NOMO-1 (cell line): ENCODE results near the gene MDFI.

Experiments used
- DNase-seq, 2 experiments: peaks; one replicate each; lab custom pipeline; 2025; ENCODE audit not compliant: unreplicated experiment in 2 of 2; lab: John Stamatoyannopoulos, UW

The MDFI gene

GRCh38 chr6:41684311-41685180 lies 46.3 kb downstream of the MDFI start:
- no peak for DNase-seq

GRCh38 chr6:41685641-41686380 lies 47.5 kb downstream of the MDFI start:
- DNase-seq = no peak

- DNase-seq = no peak
Observed at GRCh38 chr6:41687501-41688175, 49.4 kb downstream of the MDFI start.

- DNase-seq = no peak
Observed at GRCh38 chr6:41688256-41688965, 50.1 kb downstream of the MDFI start.

GRCh38 chr6:41689171-41690008 lies 51.1 kb downstream of the MDFI start:
- DNase-seq = no peak

- DNase-seq = no peak
Observed at GRCh38 chr6:41690541-41691330, 52.5 kb downstream of the MDFI start.

- DNase-seq = no peak
Observed at GRCh38 chr6:41691426-41692079, 53.3 kb downstream of the MDFI start.

- no peak for DNase-seq
Observed at GRCh38 chr6:41692080-41692675, 53.9 kb downstream of the MDFI start.

GRCh38 chr6:41692730-41693129 lies 54.5 kb downstream of the MDFI start:
- no peak for DNase-seq

GRCh38 chr6:41693281-41694240 lies 55.3 kb downstream of the MDFI start:
- DNase-seq = no peak

GRCh38 chr6:41694815-41695526 lies 56.7 kb downstream of the MDFI start:
- DNase-seq = no peak

- DNase-seq = no peak
Observed at GRCh38 chr6:41695825-41696224, 57.6 kb downstream of the MDFI start.

- DNase-seq = no peak
Observed at GRCh38 chr6:41696788-41697187, 58.5 kb downstream of the MDFI start.

GRCh38 chr6:41697861-41698781 lies 59.9 kb downstream of the MDFI start:
- DNase-seq = no peak

GRCh38 chr6:41699063-41699462 lies 60.8 kb downstream of the MDFI start:
- no peak for DNase-seq
